Measurements from ENCODE around the gene HEXB.

- TF ChIP-seq CTCF (IDR thresholded peaks at IDR 0.05): no peak
- TF ChIP-seq POLR2A (IDR thresholded peaks at IDR 0.05): no peak
These were observed 80.2 kb downstream of the HEXB start for GRCh38 chr5:74765201-74765600.
